Measurements from ENCODE around the gene IL19.

The IL19 gene

GRCh38 chr1:206727981-206728696 is 42.4 kb upstream of the IL19 start:
- Histone ChIP-seq H3K9me3 (ENCODE audit: low read length) (no peaks in the 10 kb centered on the region), H3K27me3 (ENCODE audit: insufficient read depth, low read length) (no peaks in the 10 kb centered on the region), H3K79me2 (ENCODE audit: insufficient read depth, low read length) (no peaks in the 10 kb centered on the region), H3K9me2 (ENCODE audit: low read depth, low read length) (no peaks in the 10 kb centered on the region), H3K9ac (ENCODE audit: low read length) (no peak overlapping the region), H3K27ac (ENCODE audit: low read depth, low read length, poor library complexity, severe bottlenecking) (no peak overlapping the region), H3K36me3 (ENCODE audit: insufficient read depth, low read length) (peaks cover 13% of the 10 kb centered on the region; the same call in 1 of the 2 replicates), H3F3A (ENCODE audit: insufficient read depth, low read length) (no peaks in the 10 kb centered on the region), H3K4me2 (ENCODE audit: low read length) (no peak overlapping the region), H4K20me1 (ENCODE audit: insufficient read depth, low read length) (no peaks in the 10 kb centered on the region), H3K4me3 (ENCODE audit: low read depth, low read length, poor library complexity, severe bottlenecking) (no peak overlapping the region), H2AFZ (ENCODE audit: low read length) (no peak overlapping the region), H3K4me1 (ENCODE audit: insufficient read depth, low read length, severe bottlenecking) (no peaks in the 10 kb centered on the region)
- TF ChIP-seq CTCF (IDR thresholded peaks at IDR 0.05; ENCODE audit: low read length) (no peak), EZH2 (IDR thresholded peaks at IDR 0.05; ENCODE audit: borderline replicate concordance, low read length) (no peak)

- Histone ChIP-seq H2AFZ (ENCODE audit: low read length) (no peak overlapping the region), H3K9me3 (ENCODE audit: low read length) (no peaks in the 10 kb centered on the region), H3K9me2 (ENCODE audit: low read depth, low read length) (no peaks in the 10 kb centered on the region), H4K20me1 (ENCODE audit: insufficient read depth, low read length) (no peaks in the 10 kb centered on the region), H3K36me3 (ENCODE audit: insufficient read depth, low read length) (peaks cover 13% of the 10 kb centered on the region; the same call in 1 of the 2 replicates), H3K4me1 (ENCODE audit: insufficient read depth, low read length, severe bottlenecking) (no peaks in the 10 kb centered on the region), H3K4me2 (ENCODE audit: low read length) (no peak overlapping the region), H3F3A (ENCODE audit: insufficient read depth, low read length) (no peaks in the 10 kb centered on the region), H3K9ac (ENCODE audit: low read length) (no peak overlapping the region), H3K79me2 (ENCODE audit: insufficient read depth, low read length) (no peaks in the 10 kb centered on the region), H3K27ac (ENCODE audit: low read depth, low read length, poor library complexity, severe bottlenecking) (no peak overlapping the region), H3K4me3 (ENCODE audit: low read depth, low read length, poor library complexity, severe bottlenecking) (no peak overlapping the region), H3K27me3 (ENCODE audit: insufficient read depth, low read length) (no peaks in the 10 kb centered on the region)
- no peak for TF ChIP-seq CTCF (IDR thresholded peaks at IDR 0.05; ENCODE audit: low read length)
- TF ChIP-seq EZH2 (IDR thresholded peaks at IDR 0.05; ENCODE audit: borderline replicate concordance, low read length) = no peak
These were observed 41.9 kb upstream of the IL19 start for GRCh38 chr1:206728697-206728987.

- H4K20me1 ChIP-seq (ENCODE audit: insufficient read depth, low read length) = no peaks in the 10 kb centered on the region
- no peaks in the 10 kb centered on the region for H3F3A ChIP-seq (ENCODE audit: insufficient read depth, low read length)
- H3K79me2 ChIP-seq (ENCODE audit: insufficient read depth, low read length) = no peaks in the 10 kb centered on the region
- no peaks in the 10 kb centered on the region for H3K9me2 ChIP-seq (ENCODE audit: low read depth, low read length)
- H2AFZ ChIP-seq (ENCODE audit: low read length) = no peak overlapping the region
- no peaks in the 10 kb centered on the region for H3K4me1 ChIP-seq (ENCODE audit: insufficient read depth, low read length, severe bottlenecking)
- H3K9me3 ChIP-seq (ENCODE audit: low read length) = no peaks in the 10 kb centered on the region
- H3K4me3 ChIP-seq (ENCODE audit: low read depth, low read length, poor library complexity, severe bottlenecking) = no peak overlapping the region
- H3K36me3 ChIP-seq (ENCODE audit: insufficient read depth, low read length) = peaks cover 13% of the 10 kb centered on the region; the same call in 1 of the 2 replicates
- TF ChIP-seq CTCF (IDR thresholded peaks at IDR 0.05; ENCODE audit: low read length) = no peak
- TF ChIP-seq EZH2 (IDR thresholded peaks at IDR 0.05; ENCODE audit: borderline replicate concordance, low read length) = no peak
- H3K9ac ChIP-seq (ENCODE audit: low read length) = no peak overlapping the region
- no peaks in the 10 kb centered on the region for H3K27me3 ChIP-seq (ENCODE audit: insufficient read depth, low read length)
- H3K27ac ChIP-seq (ENCODE audit: low read depth, low read length, poor library complexity, severe bottlenecking) = no peak overlapping the region
- H3K4me2 ChIP-seq (ENCODE audit: low read length) = no peak overlapping the region
These were observed 41.5 kb upstream of the IL19 start for GRCh38 chr1:206729050-206729449.
